Liver (tissue), 3 donors: Measurements from ENCODE around the gene UGT2B10.

Experiments used
- EGR1 ChIP-seq, 2 donors: IDR thresholded peaks; 2 replicates each; pipeline ENCODE4 v1.6.1; 2016 to 2018; ENCODE audit warnings: antibody characterized with exemption in 2 of 2, low read depth in 2 of 2
- FOXA1 ChIP-seq: IDR thresholded peaks from 2 replicates; pipeline ENCODE4 v1.6.1; 2016; ENCODE audit warnings: antibody characterized with exemption
- HNF4A ChIP-seq, 2 donors: conservative IDR thresholded peaks; 2 replicates each; pipeline ENCODE4 v1.6.1; 2016; ENCODE audit warnings: antibody characterized with exemption in 2 of 2, mild to moderate bottlenecking in 2 of 2
- HNF4G ChIP-seq: IDR thresholded peaks from 2 replicates; pipeline ENCODE4 v1.6.1; 2016; ENCODE audit warnings: antibody characterized with exemption
- JUND ChIP-seq, 2 donors: IDR thresholded peaks; 2 replicates each; pipeline ENCODE4 v1.6.1; 2016; ENCODE audit warnings: antibody characterized with exemption in 2 of 2
- RAD21 ChIP-seq, 2 donors: IDR thresholded peaks; 2 replicates each; pipeline ENCODE4 v1.6.1; 2016; ENCODE audit warnings: antibody characterized with exemption in 2 of 2, mild to moderate bottlenecking in 2 of 2
- SP1 ChIP-seq: IDR thresholded peaks from 2 replicates; pipeline ENCODE4 v1.6.1; 2018; ENCODE audit warnings: antibody characterized with exemption, mild to moderate bottlenecking
- TAF1 ChIP-seq: conservative IDR thresholded peaks from 2 replicates; pipeline ENCODE4 v1.6.1; 2016; ENCODE audit warnings: antibody characterized with exemption, mild to moderate bottlenecking
- YY1 ChIP-seq: IDR thresholded peaks from 2 replicates; pipeline ENCODE4 v1.6.1; 2016; ENCODE audit warnings: antibody characterized with exemption, mild to moderate bottlenecking
- TF ChIP-seq, protein P1 (sequence below): fragments of 150-350 bp; IDR thresholded peaks from 2 replicates; pipeline ENCODE4 v1.5.1; 2017; ENCODE audit warnings: improper control_type of control experiment, low read depth, low read length; ENCODE audit not compliant: missing input control
- TF ChIP-seq, protein P2 (sequence below): IDR thresholded peaks from 2 replicates; pipeline ENCODE4 v1.6.1; 2016; ENCODE audit warnings: antibody characterized with exemption
- TF ChIP-seq, protein P3 (sequence below): IDR thresholded peaks from 2 replicates; pipeline ENCODE4 v1.6.1; 2016; ENCODE audit warnings: antibody characterized with exemption
- TF ChIP-seq, protein P4 (sequence below): IDR thresholded peaks from 2 replicates; pipeline ENCODE4 v1.6.1; 2016; ENCODE audit warnings: antibody characterized with exemption, mild to moderate bottlenecking
- TF ChIP-seq, protein P5 (sequence below): IDR thresholded peaks from 2 replicates; pipeline ENCODE4 v1.6.1; 2016; ENCODE audit warnings: antibody characterized with exemption
- donor health status: healthy.
- donor health status: healthy.

DNA sequence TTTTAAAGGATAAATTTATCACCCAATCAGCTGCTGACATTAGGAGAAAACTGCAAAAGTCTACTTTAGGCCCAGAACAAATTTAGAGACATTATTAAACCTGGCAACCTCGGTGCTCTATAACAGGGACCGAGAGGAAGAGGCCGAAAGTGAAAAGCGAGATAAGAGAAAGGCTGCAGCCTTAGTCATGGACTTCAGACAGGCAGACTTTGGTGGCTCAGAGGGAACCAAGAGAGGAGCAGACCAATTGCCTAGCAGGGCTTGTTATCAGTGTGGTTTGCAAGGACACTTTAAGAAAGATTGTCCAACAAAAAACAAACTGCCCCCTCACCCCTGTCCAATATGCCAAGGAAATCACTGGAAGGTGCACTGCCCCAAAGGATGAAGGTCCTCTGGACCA is 12.8 kb upstream of the UGT2B10 start:
- TF ChIP-seq, protein P1, sequence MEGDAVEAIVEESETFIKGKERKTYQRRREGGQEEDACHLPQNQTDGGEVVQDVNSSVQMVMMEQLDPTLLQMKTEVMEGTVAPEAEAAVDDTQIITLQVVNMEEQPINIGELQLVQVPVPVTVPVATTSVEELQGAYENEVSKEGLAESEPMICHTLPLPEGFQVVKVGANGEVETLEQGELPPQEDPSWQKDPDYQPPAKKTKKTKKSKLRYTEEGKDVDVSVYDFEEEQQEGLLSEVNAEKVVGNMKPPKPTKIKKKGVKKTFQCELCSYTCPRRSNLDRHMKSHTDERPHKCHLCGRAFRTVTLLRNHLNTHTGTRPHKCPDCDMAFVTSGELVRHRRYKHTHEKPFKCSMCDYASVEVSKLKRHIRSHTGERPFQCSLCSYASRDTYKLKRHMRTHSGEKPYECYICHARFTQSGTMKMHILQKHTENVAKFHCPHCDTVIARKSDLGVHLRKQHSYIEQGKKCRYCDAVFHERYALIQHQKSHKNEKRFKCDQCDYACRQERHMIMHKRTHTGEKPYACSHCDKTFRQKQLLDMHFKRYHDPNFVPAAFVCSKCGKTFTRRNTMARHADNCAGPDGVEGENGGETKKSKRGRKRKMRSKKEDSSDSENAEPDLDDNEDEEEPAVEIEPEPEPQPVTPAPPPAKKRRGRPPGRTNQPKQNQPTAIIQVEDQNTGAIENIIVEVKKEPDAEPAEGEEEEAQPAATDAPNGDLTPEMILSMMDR = no peak
- TF ChIP-seq EGR1 (IDR thresholded peaks at IDR 0.05; ENCODE audit: low read depth in 2 of 2) (no peak), SP1 (no peak), HNF4G (no peak), YY1 (no peak), TAF1 (no peak), JUND (IDR thresholded peaks at IDR 0.05) (no peak), RAD21 (IDR thresholded peaks at IDR 0.05) (no peak), FOXA1 (no peak), HNF4A (conservative IDR thresholded peaks at IDR 0.05) (no peak)
- TF ChIP-seq, protein P2, sequence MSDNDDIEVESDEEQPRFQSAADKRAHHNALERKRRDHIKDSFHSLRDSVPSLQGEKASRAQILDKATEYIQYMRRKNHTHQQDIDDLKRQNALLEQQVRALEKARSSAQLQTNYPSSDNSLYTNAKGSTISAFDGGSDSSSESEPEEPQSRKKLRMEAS = no peak
- TF ChIP-seq, protein P3, sequence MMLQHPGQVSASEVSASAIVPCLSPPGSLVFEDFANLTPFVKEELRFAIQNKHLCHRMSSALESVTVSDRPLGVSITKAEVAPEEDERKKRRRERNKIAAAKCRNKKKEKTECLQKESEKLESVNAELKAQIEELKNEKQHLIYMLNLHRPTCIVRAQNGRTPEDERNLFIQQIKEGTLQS = no peak
- TF ChIP-seq, protein P4, sequence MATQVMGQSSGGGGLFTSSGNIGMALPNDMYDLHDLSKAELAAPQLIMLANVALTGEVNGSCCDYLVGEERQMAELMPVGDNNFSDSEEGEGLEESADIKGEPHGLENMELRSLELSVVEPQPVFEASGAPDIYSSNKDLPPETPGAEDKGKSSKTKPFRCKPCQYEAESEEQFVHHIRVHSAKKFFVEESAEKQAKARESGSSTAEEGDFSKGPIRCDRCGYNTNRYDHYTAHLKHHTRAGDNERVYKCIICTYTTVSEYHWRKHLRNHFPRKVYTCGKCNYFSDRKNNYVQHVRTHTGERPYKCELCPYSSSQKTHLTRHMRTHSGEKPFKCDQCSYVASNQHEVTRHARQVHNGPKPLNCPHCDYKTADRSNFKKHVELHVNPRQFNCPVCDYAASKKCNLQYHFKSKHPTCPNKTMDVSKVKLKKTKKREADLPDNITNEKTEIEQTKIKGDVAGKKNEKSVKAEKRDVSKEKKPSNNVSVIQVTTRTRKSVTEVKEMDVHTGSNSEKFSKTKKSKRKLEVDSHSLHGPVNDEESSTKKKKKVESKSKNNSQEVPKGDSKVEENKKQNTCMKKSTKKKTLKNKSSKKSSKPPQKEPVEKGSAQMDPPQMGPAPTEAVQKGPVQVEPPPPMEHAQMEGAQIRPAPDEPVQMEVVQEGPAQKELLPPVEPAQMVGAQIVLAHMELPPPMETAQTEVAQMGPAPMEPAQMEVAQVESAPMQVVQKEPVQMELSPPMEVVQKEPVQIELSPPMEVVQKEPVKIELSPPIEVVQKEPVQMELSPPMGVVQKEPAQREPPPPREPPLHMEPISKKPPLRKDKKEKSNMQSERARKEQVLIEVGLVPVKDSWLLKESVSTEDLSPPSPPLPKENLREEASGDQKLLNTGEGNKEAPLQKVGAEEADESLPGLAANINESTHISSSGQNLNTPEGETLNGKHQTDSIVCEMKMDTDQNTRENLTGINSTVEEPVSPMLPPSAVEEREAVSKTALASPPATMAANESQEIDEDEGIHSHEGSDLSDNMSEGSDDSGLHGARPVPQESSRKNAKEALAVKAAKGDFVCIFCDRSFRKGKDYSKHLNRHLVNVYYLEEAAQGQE = no peak
- TF ChIP-seq, protein P5, sequence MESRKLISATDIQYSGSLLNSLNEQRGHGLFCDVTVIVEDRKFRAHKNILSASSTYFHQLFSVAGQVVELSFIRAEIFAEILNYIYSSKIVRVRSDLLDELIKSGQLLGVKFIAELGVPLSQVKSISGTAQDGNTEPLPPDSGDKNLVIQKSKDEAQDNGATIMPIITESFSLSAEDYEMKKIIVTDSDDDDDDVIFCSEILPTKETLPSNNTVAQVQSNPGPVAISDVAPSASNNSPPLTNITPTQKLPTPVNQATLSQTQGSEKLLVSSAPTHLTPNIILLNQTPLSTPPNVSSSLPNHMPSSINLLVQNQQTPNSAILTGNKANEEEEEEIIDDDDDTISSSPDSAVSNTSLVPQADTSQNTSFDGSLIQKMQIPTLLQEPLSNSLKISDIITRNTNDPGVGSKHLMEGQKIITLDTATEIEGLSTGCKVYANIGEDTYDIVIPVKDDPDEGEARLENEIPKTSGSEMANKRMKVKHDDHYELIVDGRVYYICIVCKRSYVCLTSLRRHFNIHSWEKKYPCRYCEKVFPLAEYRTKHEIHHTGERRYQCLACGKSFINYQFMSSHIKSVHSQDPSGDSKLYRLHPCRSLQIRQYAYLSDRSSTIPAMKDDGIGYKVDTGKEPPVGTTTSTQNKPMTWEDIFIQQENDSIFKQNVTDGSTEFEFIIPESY = no peak
